Right lung (tissue), 5 donors: Measurements from ENCODE around the gene PTPRN2. TPM values are rescaled to one million over a fixed set of nuclear protein-coding genes. Genes with fewer than 3 reads are reported as not detected.

Source experiments
- DNase-seq, 2 donors: peaks; one replicate each; pipeline ENCODE4 v3.0.0-alpha.2; 2013
- polyA plus RNA-seq, 5 donors: library from polyadenylated mRNA; unstranded; fragments of 120-200 nt; gene quantifications; one replicate each; pipeline versions ENCODE4 v1.2.1 to v1.2.3, GENCODE V29; 2013; ENCODE audit warnings: inconsistent platforms in 1 of 5, low replicate concordance in 1 of 5; ENCODE audit not compliant: insufficient read length in 5 of 5, insufficient read depth in 1 of 5

Gene PTPRN2
- polyA plus RNA-seq, 5 donors = 6.2 to 8.1 (median 7.0) TPM

DNA sequence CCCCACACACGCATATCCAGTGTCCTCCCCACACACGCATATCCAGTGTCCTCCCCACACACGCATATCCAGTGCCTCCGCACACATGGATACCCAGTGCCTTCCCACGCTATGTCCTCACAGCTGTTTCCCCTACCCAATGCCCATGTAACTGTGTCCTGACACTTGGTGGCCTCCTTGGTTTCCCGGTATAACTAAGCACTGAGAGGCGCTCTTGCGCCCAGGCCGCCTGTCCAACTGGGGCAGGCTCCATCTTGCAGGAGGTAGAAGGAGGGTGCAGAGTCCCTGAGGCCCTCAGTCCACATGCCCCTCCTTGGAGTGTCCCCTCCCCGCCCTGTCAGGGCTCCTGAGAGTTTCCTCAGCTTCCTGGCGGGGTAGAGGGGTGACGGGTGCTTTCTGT, 715.2 kb downstream of the PTPRN2 start:
- DNase-seq = no peak

DNA sequence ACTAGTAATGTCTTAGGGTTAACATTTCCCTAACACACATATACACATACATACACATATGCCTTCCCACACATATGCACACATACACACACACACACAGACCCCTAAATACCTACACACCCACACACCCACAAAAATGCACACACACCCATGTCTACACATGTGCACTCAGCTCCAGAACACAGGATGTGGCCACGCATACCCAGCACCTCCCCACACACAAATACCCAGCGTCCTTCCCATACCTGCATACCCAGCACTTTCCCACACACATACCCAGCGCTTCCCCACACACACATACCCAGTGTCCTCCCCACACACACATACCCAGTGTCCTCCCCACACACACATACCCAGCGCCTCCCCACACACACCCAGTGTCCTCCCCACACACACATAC, 715.9 kb downstream of the PTPRN2 start:
- no peak for DNase-seq

DNA sequence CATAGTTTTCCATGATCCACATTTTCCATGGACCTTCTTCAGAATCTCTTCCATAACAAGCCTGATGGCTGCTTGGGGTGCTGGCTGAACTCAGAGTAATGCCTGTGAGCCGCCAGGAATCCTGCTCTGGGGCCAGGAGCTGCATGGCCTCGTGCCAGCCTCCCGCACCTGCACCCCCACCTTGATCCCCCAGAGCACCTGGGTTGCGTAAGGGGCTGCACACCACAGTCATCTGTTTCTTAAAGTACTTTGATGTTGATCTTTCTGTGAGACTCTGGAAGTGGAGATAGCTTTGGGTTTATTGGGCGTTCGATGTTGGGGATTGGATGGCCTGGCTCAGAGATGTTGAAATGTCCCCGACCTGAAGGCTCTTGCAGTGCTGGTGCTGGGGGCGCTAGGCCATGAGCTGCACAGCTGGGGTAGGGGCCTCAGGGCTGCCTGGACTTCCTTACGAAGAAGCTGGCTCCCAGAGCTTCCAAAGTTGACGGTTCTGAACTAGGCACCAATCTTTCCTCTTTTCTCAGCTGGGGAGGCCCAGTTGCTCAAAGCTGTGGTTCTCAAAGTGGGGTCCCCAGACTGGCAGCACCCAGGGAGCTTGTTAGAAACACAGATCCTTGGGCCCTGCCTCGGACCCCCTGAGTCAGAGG, 716.9 kb downstream of the PTPRN2 start:
- DNase-seq = peak in 1 of 2 donors; percentile 26

DNA sequence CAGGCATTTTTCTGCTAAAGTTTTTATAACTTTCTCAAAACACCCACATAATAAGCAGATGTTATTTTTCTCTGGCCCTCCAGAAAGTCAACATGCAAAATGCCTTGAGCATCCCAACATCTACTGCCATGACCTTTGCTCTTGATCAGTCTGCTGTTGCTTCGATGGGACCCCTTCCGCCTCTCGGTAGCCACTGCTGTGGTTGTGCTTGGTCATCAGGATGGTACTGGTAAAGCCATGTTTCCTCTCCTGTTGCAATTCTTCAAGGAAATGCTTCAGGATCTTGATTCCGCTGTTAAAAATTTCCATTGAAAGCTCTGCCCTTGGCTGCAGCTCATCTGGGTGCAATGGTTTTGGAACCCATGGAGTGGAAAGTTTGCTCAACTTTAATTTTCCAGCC, 717.8 kb downstream of the PTPRN2 start:
- DNase-seq = no peak

DNA sequence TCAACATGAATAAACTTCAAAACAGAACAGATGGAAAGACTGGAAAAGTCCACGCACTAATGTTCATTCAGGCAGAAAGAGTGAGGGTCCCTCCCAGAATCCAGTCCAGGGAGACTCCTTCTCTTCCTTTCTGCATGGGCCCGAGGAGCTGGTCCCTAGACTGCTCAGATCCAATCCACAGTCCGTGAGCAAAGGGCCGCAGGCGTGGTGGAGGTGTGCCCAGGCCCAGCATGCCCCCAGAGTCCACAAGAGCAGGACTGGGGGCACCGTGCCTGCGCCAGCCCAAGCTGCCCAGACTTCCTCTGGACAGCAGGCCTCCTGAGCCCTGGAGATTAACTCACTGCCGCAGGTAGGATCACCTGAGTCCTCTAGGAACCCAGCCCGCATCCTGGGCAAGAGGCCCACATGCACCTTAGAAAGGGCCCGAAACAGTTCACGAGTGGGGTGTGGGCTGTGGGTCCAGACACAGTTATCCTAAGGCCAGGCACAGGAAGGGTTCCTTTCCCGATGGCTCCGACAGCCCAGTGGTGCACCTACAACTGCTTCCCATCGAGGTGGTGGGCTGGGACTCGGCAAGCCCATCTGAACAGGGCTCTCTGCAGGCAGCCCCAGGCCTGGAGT, 719.8 kb downstream of the PTPRN2 start:
- no peak for DNase-seq

DNA sequence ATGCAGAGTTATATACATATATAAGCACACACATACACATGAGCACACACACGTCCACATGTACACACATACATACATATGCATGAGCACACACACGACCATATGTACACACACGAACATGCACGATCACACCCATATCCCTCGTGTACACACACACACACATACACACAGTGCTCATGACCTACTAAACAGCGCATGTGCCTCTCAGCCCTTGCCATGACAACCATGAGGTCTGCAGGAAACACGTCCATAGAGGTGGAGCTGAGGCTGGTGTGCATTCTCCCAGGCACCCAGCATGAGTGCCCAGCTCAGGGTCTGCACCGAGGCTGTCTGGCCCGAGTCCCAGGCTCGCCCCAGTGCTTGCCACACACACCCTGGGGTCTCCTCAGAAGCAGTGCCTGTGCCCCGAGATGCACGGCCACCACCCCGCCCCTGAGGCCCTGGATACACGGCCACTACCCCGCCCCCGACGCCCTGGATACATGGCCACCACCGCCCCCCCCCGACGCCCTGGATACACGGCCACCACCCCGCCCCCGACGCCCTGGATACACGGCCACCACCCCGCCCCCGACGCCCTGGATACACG, 721.2 kb downstream of the PTPRN2 start:
- no peak for DNase-seq

DNA sequence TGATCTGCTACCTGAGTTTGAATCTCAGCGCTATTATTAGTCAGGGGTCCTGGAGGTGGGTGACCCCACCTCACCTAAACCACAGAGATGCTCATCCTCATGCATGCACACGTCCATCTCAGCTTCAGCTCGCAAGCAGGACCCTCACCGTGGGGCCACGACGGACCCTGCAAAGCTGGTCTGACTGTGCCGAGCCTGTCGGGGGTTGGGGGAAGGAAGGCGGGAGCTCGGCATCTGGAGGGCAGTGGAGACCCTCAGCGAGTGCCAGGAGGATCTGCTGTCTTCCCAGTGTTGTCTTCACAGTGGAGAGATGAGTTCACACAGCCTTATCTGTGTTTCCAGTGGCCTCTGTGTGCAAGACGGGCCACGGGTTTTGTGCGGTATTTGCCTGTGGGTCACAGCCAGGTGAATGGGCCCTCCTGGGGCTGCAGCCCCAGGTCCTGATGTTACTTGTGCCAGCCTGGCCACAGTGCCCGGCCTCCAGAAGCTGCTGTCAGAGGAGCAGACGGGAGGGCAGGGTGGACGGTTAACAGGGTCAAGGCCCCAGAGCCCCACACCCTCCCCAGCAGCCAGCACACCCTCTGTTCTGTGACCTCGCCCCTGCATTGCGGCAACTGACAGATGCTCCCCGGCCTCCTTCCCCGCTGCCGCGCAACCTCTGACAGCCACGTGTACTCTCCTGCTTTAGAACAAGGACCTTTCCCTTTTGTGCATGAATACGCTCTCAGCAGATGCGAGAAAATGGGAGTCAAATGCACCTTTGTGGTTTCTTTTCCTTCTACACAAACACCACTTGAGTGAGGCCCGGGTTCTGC, 722.1 kb downstream of the PTPRN2 start:
- DNase-seq = no peak

DNA sequence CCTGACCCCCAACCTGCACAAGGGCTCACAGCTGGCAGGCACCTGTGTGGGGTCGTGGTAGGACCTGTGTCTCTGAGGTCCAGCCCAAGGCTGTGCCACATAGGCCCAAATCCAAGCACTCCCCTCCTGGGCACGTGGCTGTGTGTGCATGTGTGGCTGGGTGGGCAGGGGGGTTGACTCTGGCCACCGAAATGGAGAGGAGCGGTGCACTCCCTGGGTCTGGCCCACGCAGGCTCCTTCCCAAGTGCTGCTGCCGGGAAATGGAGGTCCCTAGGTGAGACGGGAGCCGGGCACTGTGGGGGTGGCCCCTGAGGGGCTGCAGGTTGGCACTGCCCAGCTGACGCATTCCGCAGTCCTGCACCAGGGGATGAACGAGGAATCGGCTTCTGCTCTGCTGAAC, 722.7 kb downstream of the PTPRN2 start:
- DNase-seq = no peak

DNA sequence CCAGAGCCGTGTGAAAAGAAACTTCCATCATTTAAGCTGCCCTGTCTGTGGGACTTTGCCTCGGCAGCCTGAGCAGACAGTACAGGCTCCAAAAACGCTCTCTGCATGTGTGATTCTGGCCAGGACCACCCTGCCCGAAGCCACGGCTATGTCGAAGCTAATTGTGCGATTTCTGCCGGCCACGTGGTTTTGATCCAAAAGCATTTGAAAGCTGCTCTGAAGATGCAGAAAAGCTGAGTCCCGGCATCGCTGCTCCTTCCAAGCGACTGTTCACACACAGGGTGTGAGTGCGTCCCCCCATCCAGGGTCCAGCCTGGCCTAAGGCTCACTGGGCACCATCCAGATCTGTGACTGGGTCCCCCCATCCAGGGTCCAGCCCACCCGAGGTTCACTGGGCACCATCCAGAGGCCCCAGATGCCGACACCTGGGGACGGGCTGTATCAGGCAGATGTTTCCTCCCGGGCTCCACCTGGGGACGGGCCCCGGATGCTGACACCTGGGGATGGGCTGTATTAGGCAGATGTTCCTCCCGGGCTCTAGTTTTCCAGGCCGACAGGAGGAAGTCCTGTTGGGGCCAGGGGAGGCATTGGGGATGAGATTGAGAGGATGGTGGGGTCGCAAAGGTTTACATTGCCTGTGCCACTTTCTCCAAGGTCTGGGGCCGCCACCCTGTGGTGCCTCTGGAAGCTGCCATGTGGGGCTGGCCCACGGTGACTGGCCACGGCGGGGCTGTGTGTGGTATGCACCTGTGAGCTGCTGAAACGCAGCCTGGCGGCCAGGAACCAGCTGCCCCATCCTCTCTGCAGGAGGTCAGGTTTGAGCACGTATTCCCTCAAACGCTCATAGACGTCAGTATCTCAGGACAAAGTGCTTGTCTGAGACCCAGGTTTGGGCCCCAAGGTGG, 723.5 kb downstream of the PTPRN2 start:
- DNase-seq = no peak

DNA sequence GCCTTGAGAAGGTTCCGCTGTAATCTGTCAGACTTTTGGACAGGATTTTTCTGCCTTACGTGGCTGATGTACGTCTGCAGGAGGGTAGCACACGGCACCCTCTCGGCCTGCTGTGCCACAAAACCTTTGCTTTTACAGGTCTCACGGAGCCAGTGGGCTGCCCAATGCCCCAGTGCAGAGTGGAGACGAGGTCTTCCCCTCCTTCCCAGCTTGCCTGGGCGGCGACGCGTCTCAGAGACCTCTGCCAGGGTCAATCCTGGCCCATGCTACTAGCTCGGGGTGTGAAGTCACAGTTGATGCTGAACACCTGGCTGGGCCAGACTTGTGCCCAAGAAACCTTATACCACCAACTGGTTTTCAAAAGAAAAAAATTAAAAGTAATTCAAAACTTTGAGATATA, 724.4 kb downstream of the PTPRN2 start:
- no peak for DNase-seq

DNA sequence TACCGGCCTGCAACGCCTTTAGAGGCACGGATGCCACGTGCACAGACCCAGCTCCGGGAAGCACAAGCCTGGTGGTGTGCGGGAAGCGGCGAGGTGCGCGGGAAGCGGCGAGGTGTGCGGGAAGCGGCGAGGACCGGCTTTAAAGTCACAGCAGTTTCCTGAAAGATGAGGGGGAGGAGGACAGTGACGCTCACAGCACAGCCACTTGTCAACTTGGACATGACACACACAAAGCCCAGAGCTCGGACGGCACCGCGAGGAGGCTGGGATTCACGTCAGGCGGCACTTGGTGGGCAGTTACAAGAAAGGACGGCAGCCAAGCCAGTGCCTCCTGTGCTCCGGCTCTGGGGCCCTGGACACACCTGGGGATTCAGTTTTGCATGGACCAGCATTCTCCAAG, 724.9 kb downstream of the PTPRN2 start:
- no peak for DNase-seq

DNA sequence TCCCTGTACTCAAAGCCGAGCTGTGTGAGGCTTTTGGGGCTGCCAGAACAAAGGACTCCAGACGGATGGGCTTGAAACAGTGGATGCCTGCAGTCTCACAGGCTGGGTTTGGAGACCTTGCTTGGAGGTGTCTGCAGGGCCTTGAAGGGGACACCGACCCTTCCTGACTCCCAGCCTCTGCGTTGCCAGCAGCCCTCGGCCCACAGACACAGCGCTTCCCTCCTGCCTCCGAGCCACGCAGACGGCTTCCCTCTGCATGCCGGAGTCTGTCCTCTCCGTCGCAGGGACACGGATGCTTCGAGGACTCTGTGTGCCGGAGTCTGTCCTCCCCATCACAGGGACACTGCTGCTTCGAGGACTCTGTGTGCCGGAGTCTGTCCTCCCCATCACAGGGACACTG, 726.1 kb downstream of the PTPRN2 start:
- no peak for DNase-seq

DNA sequence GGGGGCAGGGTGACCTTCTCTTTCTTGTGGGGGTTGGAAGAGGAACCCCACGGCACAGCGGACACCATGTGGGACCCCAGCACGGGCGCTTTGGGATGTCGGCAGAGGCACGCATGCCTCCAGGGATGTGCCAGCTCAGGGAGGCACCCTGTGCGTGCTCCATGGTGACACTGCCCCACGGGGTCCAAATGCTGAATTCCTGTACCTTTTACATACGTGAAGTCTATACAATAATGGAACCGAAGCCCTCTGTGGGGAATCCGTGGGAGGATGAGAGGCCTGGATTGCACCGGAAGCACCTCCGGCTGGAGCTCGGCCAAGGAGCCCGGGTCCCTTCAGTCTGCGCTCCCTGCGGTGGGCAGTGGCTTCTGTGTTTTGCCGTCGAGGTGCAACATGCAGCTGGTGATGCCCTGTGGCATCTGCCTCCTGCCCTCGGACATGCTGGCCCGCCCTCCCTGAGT, 726.6 kb downstream of the PTPRN2 start:
- DNase-seq = no peak

DNA sequence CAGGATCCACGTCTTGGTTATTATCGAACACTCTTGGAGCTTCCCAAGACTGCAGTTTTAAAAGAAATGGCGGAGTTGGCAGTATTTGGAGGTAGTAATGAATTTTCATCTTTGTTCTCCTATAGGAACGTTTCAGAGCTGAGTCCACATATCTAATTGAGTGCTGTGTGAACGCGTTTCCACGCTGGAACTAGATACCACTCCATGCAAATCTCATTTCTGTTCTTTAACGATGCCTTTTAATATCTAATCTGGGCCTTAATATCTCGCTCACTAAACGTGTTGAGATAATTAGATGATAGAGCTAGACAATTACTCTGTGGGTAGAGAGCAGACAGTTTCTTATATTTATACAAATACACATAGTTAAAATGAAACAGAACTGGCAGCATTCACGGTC, 727.2 kb downstream of the PTPRN2 start:
- DNase-seq = no peak

DNA sequence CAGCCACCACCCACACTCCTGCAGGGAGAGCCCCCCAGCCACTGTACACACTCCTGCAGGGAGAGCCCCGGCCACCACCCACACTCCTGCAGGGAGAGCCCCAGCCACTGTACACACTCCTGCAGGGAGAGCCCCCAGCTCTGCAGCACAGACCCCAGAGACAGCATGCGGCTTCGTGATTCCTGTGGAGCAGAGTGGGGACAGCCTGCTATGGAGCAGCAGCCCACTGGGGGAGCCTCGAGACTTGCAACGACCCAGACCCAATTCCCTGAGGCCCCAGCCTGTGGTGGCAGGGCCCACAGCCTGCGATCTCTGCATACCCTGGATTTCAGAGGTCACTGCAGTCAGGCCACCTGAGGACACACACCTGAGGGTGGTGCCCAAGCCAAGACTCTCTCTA, 727.7 kb downstream of the PTPRN2 start:
- DNase-seq = no peak

DNA sequence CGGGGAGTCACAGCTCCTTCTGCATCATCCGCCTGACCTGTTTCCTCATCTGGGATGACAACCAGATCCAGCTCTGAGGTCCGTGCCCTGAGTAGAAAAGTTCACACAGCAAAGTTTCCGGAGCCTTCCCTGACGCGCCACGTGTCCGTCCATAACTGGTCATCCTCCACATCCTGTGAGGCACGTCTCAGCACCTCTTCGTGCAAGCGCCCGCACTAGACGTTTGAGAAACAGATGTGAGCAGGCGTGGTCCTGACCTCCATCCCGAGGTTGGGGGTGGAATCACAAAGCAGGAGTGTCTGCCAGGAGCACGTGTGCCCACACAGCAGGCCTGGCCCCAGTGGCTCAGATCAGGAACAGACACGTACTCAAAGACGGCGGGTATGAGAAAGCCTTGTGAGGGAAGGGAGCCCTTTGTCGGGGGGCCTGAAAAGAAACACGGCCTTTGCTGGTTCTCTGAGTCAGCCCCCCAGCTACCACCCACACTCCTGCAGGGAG, 730.0 kb downstream of the PTPRN2 start:
- DNase-seq = no peak

DNA sequence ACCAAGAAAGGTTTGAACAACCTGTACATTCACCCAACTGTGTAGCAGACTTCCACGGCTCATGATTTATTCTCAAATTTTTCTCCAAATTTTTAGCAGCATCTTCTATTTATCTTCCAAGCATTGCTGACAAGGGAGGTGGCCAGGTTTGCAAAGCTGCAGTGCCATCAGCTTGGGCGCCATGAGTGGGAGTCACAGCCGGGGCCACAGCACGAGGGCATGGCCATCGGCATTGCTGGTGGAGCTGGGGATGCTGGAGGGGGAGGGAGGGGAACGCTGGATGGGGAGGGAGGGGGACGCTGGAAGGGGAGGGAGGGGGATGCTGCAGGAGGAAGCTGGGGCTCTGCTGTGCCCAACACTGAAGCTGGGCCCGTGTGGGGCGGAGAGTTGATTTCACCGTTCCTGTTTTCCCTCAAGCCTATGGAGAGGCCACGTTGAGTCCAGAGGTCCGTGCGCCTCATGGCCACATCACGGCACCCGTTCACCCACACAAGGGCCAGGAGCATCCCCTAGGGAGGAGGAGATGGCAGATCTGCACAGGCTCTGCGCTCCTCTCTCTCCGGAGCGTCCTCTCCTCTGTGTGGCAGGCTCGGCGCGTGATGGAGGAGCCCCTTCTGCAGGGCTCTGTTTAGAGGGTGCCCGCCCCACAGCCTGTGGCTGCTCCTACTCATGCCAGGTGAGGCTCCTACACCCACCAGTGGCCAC, 730.6 kb downstream of the PTPRN2 start:
- DNase-seq = no peak

DNA sequence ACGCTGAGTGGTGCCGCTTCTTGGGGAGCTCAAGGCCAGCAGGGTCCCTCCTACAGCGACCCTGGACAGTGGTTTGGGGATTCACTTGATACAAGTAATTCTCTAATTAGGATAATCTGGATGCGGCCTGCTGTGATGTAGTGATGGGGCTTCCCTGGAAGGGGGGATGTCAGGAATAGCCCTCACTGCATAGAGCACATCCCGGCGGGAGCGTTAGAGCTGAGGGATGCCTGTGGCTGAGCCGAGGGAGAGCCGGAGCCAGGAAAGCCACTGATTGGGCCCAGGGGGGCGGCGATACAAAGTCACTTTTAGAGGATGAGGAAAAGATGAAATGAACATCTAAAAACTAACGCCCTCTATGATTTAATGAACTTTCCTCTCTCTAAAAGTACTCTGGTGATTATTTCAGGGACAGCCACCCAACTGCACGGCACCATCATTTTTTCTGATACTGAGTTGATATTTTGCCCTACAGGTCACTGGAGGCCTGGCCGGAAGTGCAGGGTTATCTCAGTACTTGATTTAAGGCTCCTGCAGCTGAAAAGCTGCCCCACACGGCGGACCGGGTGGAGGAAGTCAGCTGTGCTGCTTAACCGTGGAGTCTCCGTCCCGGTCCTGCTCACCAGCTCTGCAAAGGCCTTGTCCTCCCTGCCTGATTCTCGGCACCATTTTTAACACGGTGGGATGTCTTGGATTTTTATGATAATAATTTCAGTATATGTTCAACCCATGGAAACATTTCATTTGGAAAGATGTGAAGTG, 732.0 kb downstream of the PTPRN2 start:
- no peak for DNase-seq

DNA sequence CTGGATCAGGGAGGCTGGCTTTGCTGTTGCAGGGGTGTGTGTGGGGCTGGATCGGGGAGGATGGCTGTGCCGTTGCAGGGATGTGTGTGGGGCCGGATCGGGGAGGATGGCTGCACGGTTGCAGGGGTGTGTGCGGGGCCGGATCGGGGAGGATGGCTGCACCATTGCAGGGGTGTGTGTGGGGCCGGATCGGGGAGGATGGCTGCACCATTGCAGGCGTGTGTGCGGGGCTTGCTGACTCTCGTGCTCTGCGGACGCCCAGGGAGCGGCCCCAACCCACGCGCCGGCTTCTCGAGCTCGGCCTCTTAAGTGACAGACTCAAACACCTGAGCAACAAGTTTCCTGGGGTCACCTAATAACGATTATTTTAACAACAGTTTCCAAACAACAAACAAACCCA, 732.6 kb downstream of the PTPRN2 start:
- no peak for DNase-seq
